Left hindlimb (tissue), 1 donor: Measurements from ENCODE around the gene ZBTB46.
"Not testable (repeated sequence)": the region's sequence is repeated elsewhere in the genome, so short reads cannot be mapped to it uniquely, and the experiment has no call there.

Experiments
- DNase-seq: peaks from one replicate; pipeline ENCODE4 v3.0.0-alpha.2; 2018

ZBTB46 gene

GRCh38 chr20:63785691-63786131, 45.4 kb downstream of the ZBTB46 start:
- no peak for DNase-seq

- no peak for DNase-seq
Measured at GRCh38 chr20:63783970-63784369, 47.1 kb downstream of the ZBTB46 start.

- DNase-seq: no peak
Measured at GRCh38 chr20:63782521-63782971, 48.5 kb downstream of the ZBTB46 start.

GRCh38 chr20:63782051-63782471, 49.0 kb downstream of the ZBTB46 start:
- DNase-seq: no peak

- no peak for DNase-seq
Measured at GRCh38 chr20:63781181-63781580, 49.9 kb downstream of the ZBTB46 start.

- no peak for DNase-seq
Measured at GRCh38 chr20:63778857-63779256, 52.2 kb downstream of the ZBTB46 start.

GRCh38 chr20:63778034-63778752, 52.9 kb downstream of the ZBTB46 start:
- DNase-seq: no peak

- DNase-seq: no peak
Measured at GRCh38 chr20:63777614-63778013, 53.5 kb downstream of the ZBTB46 start.

- DNase-seq: not testable (repeated sequence)
Measured at GRCh38 chr20:63776875-63777274, 54.2 kb downstream of the ZBTB46 start.

GRCh38 chr20:63775096-63775978, 55.7 kb downstream of the ZBTB46 start:
- DNase-seq: peak; percentile 84

GRCh38 chr20:63774306-63774705, 56.8 kb downstream of the ZBTB46 start:
- DNase-seq: no peak

GRCh38 chr20:63773571-63774241, 57.4 kb downstream of the ZBTB46 start:
- DNase-seq: no peak

- DNase-seq: no peak
Measured at GRCh38 chr20:63772781-63773518, 58.1 kb downstream of the ZBTB46 start.

- DNase-seq: no peak
Measured at GRCh38 chr20:63771046-63771707, 59.9 kb downstream of the ZBTB46 start.

GRCh38 chr20:63769891-63770474, 61.1 kb downstream of the ZBTB46 start:
- no peak for DNase-seq

- no peak for DNase-seq
Measured at GRCh38 chr20:63768591-63769515, 62.2 kb downstream of the ZBTB46 start.

- DNase-seq: no peak
Measured at GRCh38 chr20:63767886-63768285, 63.2 kb downstream of the ZBTB46 start.

GRCh38 chr20:63767456-63767855, 63.6 kb downstream of the ZBTB46 start:
- no peak for DNase-seq

GRCh38 chr20:63766695-63767426, 64.2 kb downstream of the ZBTB46 start:
- no peak for DNase-seq

GRCh38 chr20:63765902-63766301, 65.2 kb downstream of the ZBTB46 start:
- DNase-seq: no peak
